Keratinocyte (primary cell): ENCODE data around the gene PHF3. TPM values are rescaled to one million over a fixed set of nuclear protein-coding genes. Genes with fewer than 3 reads are reported as not detected.

ENCODE experiments used
- DNase-seq: peaks from one replicate; pipeline ENCODE4 v3.0.0-alpha.2; 2011; ENCODE audit warnings: low read depth, missing footprints, low spot score
- FAIRE-seq: peaks from 2 replicates; lab custom pipeline; 2011; peaks lifted over from hg19 to GRCh38; lab: Jason Lieb, UNC
- H2AFZ ChIP-seq: 2 replicates; pipeline ENCODE4 v1.6.0; 2012; ENCODE audit warnings: low read length, control low read depth, inconsistent platforms; ENCODE audit not compliant: control insufficient read depth
- H3K27ac ChIP-seq: 2 replicates; pipeline ENCODE4 v1.5.1; 2011; ENCODE audit warnings: low read length; ENCODE audit not compliant: control insufficient read depth, insufficient read depth
- H3K27me3 ChIP-seq: 3 replicates; pipeline ENCODE4 v1.6.0; 2011; ENCODE audit warnings: low read length; ENCODE audit not compliant: control insufficient read depth, insufficient read depth; ENCODE audit errors: extremely low read depth
- H3K36me3 ChIP-seq, 2 experiments: 2 replicates in 1 of 2; 3 replicates in 1 of 2; pipeline ENCODE4 v1.5.1; 2011; ENCODE audit warnings: low read length in 2 of 2, mild to moderate bottlenecking in 1 of 2; ENCODE audit not compliant: control insufficient read depth in 2 of 2, insufficient read depth in 2 of 2; ENCODE audit errors: extremely low read depth in 1 of 2
- H3K4me1 ChIP-seq: 3 replicates; pipeline ENCODE4 v1.5.1; 2011; ENCODE audit warnings: low read length; ENCODE audit not compliant: control insufficient read depth, insufficient read depth; ENCODE audit errors: extremely low read depth
- H3K4me2 ChIP-seq: 3 replicates; pipeline ENCODE4 v1.6.0; 2011; ENCODE audit warnings: low read depth, low read length; ENCODE audit not compliant: control insufficient read depth, insufficient read depth; ENCODE audit errors: extremely low read depth
- H3K4me3 ChIP-seq, 3 experiments: fragments of 200-600 bp in 1 of 3; sonication (generic) in 1 of 3; 2 replicates in 2 of 3; 3 replicates in 1 of 3; pipeline ENCODE4 v1.5.1; 2011 to 2016; ENCODE audit warnings: low read length in 3 of 3, mild to moderate bottlenecking in 3 of 3, control low read depth in 2 of 3, inconsistent platforms in 1 of 3, low read depth in 1 of 3, mixed read lengths in 1 of 3, mixed run types in 1 of 3, moderate library complexity in 1 of 3; ENCODE audit not compliant: control insufficient read depth in 2 of 3, insufficient read depth in 2 of 3; ENCODE audit errors: extremely low read depth in 1 of 3
- H3K79me2 ChIP-seq: 2 replicates; pipeline ENCODE4 v1.6.0; 2012; ENCODE audit warnings: low read length; ENCODE audit not compliant: control insufficient read depth, insufficient read depth
- H3K9ac ChIP-seq: 3 replicates; pipeline ENCODE4 v1.6.0; 2011; ENCODE audit warnings: low read length; ENCODE audit not compliant: control insufficient read depth, insufficient read depth; ENCODE audit errors: extremely low read depth
- H3K9me1 ChIP-seq: 3 replicates; pipeline ENCODE4 v1.6.0; 2011; ENCODE audit warnings: low read length; ENCODE audit not compliant: control insufficient read depth, insufficient read depth; ENCODE audit errors: extremely low read depth
- H3K9me3 ChIP-seq: 2 replicates; pipeline ENCODE4 v1.5.1; 2012; ENCODE audit warnings: low read depth, low read length; ENCODE audit not compliant: control insufficient read depth
- H4K20me1 ChIP-seq: 3 replicates; pipeline ENCODE4 v1.6.0; 2011; ENCODE audit warnings: low read length; ENCODE audit not compliant: control insufficient read depth, insufficient read depth; ENCODE audit errors: extremely low read depth
- EZH2 ChIP-seq: IDR thresholded peaks from one replicate; pipeline ENCODE4 v1.6.1; 2012; ENCODE audit warnings: inconsistent platforms, mild to moderate bottlenecking, low read length, moderate library complexity
- dilution Hi-C: fragments of 300-500 bp; cut with MboI; formaldehyde crosslinking; loops from one replicate; pipeline ENCODE4 v1.7.0; 2020; ENCODE audit warnings: low sequenced_read_pairs; ENCODE audit not compliant: extremely low pct_ligation_motif_present
- polyA plus RNA-seq, 5 experiments: library from polyadenylated mRNA; depleted of rRNA in 3 of 5; stranded (reverse) in 3 of 5; stranded (forward) in 1 of 5; unstranded in 1 of 5; fragments of >200 nt; gene quantifications; 1 replicate in 1 of 5; 2 replicates in 3 of 5; 3 replicates in 1 of 5; pipeline versions ENCODE4 v1.2.1 to v1.2.3, GENCODE V29; 2011 to 2012; ENCODE audit warnings: missing spikeins in 2 of 5, low read depth in 1 of 5, low replicate concordance in 1 of 5
- TF ChIP-seq, protein P1 (sequence below), 3 experiments: IDR thresholded peaks in 1 of 3; conservative IDR thresholded peaks in 1 of 3; optimal IDR thresholded peaks in 1 of 3; 2 replicates in 2 of 3; 3 replicates in 1 of 3; pipeline versions ENCODE3 to v1.5.1; 2011; ENCODE audit warnings: low read length in 3 of 3, mild to moderate bottlenecking in 3 of 3, moderate library complexity in 2 of 3, control low read depth in 1 of 3, inconsistent platforms in 1 of 3; ENCODE audit not compliant: insufficient read depth in 2 of 3; ENCODE audit errors: extremely low read depth in 1 of 3

PHF3 gene
- polyA plus RNA-seq, 1 donor (not counting 4 experiments of a cell fraction or from before 2014, with no cell fraction given) = 13.7 TPM

DNA sequence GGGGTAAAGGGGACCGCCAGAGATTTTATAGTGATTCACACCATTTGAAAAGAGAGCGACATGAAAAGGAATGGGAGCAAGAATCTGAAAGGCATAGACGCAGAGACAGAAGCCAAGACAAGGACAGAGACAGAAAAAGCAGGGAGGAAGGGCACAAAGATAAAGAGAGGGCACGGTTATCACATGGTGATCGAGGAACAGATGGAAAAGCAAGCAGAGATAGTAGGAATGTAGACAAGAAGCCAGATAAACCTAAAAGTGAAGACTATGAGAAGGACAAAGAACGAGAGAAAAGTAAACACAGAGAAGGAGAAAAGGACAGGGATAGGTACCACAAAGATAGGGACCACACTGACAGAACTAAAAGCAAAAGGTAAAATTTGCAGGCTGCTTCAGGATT is 77.7 kb downstream of the PHF3 start:
- no peaks in the 10 kb centered on the region for H3K9me1 ChIP-seq
- no peak overlapping the region for H3K4me3 ChIP-seq
- no peaks in the 10 kb centered on the region for H3K4me1 ChIP-seq
- no peaks in the 10 kb centered on the region for H3K27me3 ChIP-seq
- no peaks in the 10 kb centered on the region for H3K79me2 ChIP-seq
- TF ChIP-seq EZH2 = no peak
- TF ChIP-seq, protein P1, sequence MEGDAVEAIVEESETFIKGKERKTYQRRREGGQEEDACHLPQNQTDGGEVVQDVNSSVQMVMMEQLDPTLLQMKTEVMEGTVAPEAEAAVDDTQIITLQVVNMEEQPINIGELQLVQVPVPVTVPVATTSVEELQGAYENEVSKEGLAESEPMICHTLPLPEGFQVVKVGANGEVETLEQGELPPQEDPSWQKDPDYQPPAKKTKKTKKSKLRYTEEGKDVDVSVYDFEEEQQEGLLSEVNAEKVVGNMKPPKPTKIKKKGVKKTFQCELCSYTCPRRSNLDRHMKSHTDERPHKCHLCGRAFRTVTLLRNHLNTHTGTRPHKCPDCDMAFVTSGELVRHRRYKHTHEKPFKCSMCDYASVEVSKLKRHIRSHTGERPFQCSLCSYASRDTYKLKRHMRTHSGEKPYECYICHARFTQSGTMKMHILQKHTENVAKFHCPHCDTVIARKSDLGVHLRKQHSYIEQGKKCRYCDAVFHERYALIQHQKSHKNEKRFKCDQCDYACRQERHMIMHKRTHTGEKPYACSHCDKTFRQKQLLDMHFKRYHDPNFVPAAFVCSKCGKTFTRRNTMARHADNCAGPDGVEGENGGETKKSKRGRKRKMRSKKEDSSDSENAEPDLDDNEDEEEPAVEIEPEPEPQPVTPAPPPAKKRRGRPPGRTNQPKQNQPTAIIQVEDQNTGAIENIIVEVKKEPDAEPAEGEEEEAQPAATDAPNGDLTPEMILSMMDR (optimal IDR thresholded peaks at IDR 0.05 in 1 of 3, IDR thresholded peaks at IDR 0.05 in 1 of 3, conservative IDR thresholded peaks at IDR 0.05 in 1 of 3; ENCODE audit: extremely low read depth in 1 of 3, insufficient read depth in 2 of 3, low read length in 3 of 3) = no peak
- H2AFZ ChIP-seq = no peak overlapping the region
- no peaks in the 10 kb centered on the region for H4K20me1 ChIP-seq
- no peak overlapping the region for H3K9ac ChIP-seq
- no peak for FAIRE-seq
- DNase-seq = no peak
- peaks cover 4 to 10% of the 10 kb centered on the region in 2 experiments for H3K36me3 ChIP-seq
- H3K4me2 ChIP-seq = no peak overlapping the region
- no peak overlapping the region for H3K27ac ChIP-seq
- dilution Hi-C loops = no loop called here
- H3K9me3 ChIP-seq = no peaks in the 10 kb centered on the region

DNA sequence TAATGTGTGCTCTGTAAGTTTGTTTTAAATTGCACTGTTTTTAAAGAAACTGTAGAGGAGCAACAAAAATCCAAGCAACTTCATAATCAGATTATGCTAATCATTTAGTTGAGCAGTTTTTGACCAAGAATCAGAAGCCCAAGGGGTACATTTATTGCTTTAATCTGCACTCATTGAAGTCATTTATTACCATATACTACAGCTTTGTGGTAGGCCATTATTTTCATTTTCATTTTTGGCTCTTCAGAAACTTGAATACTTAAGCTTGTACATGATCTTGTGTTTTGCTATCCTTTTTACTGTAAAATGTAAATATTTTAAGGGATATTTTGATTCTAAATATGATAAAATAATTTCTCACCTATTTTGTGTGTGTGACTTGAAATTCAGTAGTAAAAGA is 78.5 kb downstream of the PHF3 start:
- Histone ChIP-seq H3K9ac (no peak overlapping the region), H3K36me3 (peaks cover 4 to 10% of the 10 kb centered on the region in 2 experiments), H3K79me2 (no peaks in the 10 kb centered on the region), H3K9me1 (no peaks in the 10 kb centered on the region), H3K27me3 (no peaks in the 10 kb centered on the region), H4K20me1 (no peaks in the 10 kb centered on the region), H3K27ac (no peak overlapping the region), H3K9me3 (no peaks in the 10 kb centered on the region), H3K4me2 (no peak overlapping the region), H2AFZ (no peak overlapping the region), H3K4me1 (no peaks in the 10 kb centered on the region), H3K4me3 (no peak overlapping the region)
- FAIRE-seq (no peak), DNase-seq (no peak)
- dilution Hi-C loops = no loop called here
- no peak for TF ChIP-seq EZH2
- TF ChIP-seq, protein P1 (optimal IDR thresholded peaks at IDR 0.05 in 1 of 3, IDR thresholded peaks at IDR 0.05 in 1 of 3, conservative IDR thresholded peaks at IDR 0.05 in 1 of 3; ENCODE audit: extremely low read depth in 1 of 3, insufficient read depth in 2 of 3, low read length in 3 of 3) = no peak
